Activated naive CD4-positive, alpha-beta T cell treated with anti-CD3 and anti-CD28 coated beads, Interleukin-2, amount 50 U/mL, for 24 hours (primary cell): ENCODE results near the gene VPS45.

ENCODE experiments used
- H3K27ac Mint-ChIP-seq: one replicate; pipeline ENCODE4 v1.8.0; 2021; ENCODE audit warnings: mild to moderate bottlenecking, mixed read lengths
- H3K27me3 Mint-ChIP-seq: one replicate; pipeline ENCODE4 v1.8.0; 2021; ENCODE audit warnings: mixed read lengths
- H3K36me3 Mint-ChIP-seq: one replicate; pipeline ENCODE4 v1.8.0; 2021; ENCODE audit warnings: mixed read lengths
- H3K4me1 Mint-ChIP-seq: one replicate; pipeline ENCODE4 v1.8.0; 2021; ENCODE audit warnings: mixed read lengths
- H3K4me3 Mint-ChIP-seq: one replicate; pipeline ENCODE4 v1.8.0; 2021; ENCODE audit warnings: mild to moderate bottlenecking, mixed read lengths
- H3K9me3 Mint-ChIP-seq: one replicate; pipeline ENCODE4 v1.8.0; 2021; ENCODE audit warnings: mixed read lengths

Gene VPS45

GRCh38 chr1:150092180-150092791 is 24.7 kb downstream of the VPS45 start:
- Mint-ChIP-seq H3K27ac (peak overlapping the region; percentile 37), H3K9me3 (no peaks in the 10 kb centered on the region), H3K4me1 (peaks cover 39% of the 10 kb centered on the region), H3K4me3 (no peak overlapping the region), H3K36me3 (peaks cover 11% of the 10 kb centered on the region), H3K27me3 (no peaks in the 10 kb centered on the region)

DNA sequence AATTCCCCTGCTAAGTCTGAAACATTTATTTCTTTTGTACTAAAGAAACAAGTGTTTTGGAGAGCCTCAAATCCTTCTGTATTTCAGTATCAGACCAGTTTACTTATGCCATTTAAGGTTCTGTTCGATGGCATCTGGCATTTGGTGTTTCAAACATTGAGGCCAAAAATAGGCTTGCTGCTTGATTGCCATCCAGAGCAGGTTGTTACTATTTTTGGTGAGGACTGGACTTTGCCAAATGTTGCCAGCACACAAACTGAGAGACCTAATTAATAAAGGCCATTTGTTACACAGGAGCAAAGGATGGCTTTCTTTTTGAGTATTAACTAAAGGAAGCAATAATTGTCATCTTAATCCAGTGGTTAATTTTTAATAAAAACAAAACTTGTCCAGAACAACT is 26.2 kb downstream of the VPS45 start:
- peaks cover 39% of the 10 kb centered on the region for H3K4me1 Mint-ChIP-seq
- no peak overlapping the region for H3K27ac Mint-ChIP-seq
- no peak overlapping the region for H3K4me3 Mint-ChIP-seq
- H3K9me3 Mint-ChIP-seq, result no peaks in the 10 kb centered on the region
- H3K36me3 Mint-ChIP-seq, result peaks cover 7% of the 10 kb centered on the region
- no peaks in the 10 kb centered on the region for H3K27me3 Mint-ChIP-seq

DNA sequence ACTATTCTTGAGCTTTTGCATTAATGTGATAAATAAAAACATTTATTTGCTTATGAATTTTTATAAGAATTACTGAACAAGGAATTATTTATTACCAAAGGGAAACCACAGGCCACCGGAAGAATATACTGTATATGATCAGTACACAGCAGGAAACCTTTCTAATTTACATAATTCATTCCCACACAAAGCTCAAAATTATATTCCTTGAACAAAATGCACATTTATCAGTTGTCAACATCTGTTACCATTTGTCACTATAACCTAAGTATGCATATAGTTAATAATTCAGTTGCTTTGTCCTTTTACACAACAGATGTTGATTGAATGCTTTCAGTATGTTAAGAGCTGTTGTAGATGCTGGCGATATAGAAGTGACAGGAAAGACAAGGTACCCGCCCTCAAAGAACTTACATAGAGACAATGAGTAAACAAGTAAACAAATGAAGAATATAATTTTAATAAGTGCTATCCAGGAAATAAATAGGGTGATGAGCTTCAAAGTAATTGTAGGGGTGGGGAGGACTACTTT is 27.2 kb downstream of the VPS45 start:
- H3K4me1 Mint-ChIP-seq, result peaks cover 37% of the 10 kb centered on the region
- H3K27ac Mint-ChIP-seq, result no peak overlapping the region
- H3K4me3 Mint-ChIP-seq, result no peak overlapping the region
- no peaks in the 10 kb centered on the region for H3K27me3 Mint-ChIP-seq
- H3K36me3 Mint-ChIP-seq, result peaks cover 5% of the 10 kb centered on the region
- H3K9me3 Mint-ChIP-seq, result no peaks in the 10 kb centered on the region

DNA sequence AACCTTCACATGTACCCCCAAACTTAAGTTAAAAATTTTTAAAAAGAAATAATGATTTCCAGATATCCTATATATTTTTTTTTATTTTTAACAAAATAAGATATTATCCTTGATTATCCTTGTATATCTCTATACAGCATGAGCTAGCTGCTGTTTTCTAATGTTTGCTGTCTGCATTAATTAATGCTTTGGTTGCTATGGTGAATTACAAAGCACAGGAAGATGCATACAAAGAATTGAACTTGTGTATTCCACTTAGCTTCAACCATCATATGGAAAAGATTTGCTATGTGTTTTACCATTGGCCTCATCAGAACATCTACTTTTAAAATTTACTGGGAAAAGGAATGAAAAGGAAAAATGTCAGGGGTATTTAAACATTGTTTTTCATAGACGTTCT is 35.4 kb downstream of the VPS45 start:
- no peak overlapping the region for H3K27ac Mint-ChIP-seq

GRCh38 chr1:150106341-150106740 is 38.8 kb downstream of the VPS45 start:
- Mint-ChIP-seq H3K4me1 (peaks cover 88% of the 10 kb centered on the region), H3K36me3 (peaks cover 2% of the 10 kb centered on the region), H3K9me3 (peaks cover 5% of the 10 kb centered on the region), H3K27me3 (no peaks in the 10 kb centered on the region), H3K27ac (peak overlapping the region; percentile 90), H3K4me3 (peak overlapping the region; percentile 34)

More for the DNA sequence above, 35.4 kb downstream of the VPS45 start:
- H3K36me3 Mint-ChIP-seq, result peaks cover 4% of the 10 kb centered on the region
- H3K27me3 Mint-ChIP-seq, result no peaks in the 10 kb centered on the region
- H3K4me1 Mint-ChIP-seq, result peaks cover 67% of the 10 kb centered on the region
- H3K9me3 Mint-ChIP-seq, result peaks cover 5% of the 10 kb centered on the region
- no peak overlapping the region for H3K4me3 Mint-ChIP-seq

GRCh38 chr1:150109586-150109985 is 42.0 kb downstream of the VPS45 start:
- Mint-ChIP-seq H3K27ac (peak overlapping the region; percentile 90), H3K36me3 (peaks cover 10% of the 10 kb centered on the region), H3K27me3 (no peaks in the 10 kb centered on the region), H3K4me1 (peaks cover 79% of the 10 kb centered on the region), H3K9me3 (peaks cover 5% of the 10 kb centered on the region), H3K4me3 (peak overlapping the region; percentile 68)

- H3K9me3 Mint-ChIP-seq, result peaks cover 6% of the 10 kb centered on the region
Observed at GRCh38 chr1:150110116-150110515, 42.5 kb downstream of the VPS45 start.

GRCh38 chr1:150111670-150112069 is 44.1 kb downstream of the VPS45 start:
- Mint-ChIP-seq H3K4me1 (peaks cover 59% of the 10 kb centered on the region), H3K27ac (no peak overlapping the region), H3K36me3 (peaks cover 17% of the 10 kb centered on the region)

More at GRCh38 chr1:150110116-150110515, 42.5 kb downstream of the VPS45 start:
- peaks cover 12% of the 10 kb centered on the region for H3K36me3 Mint-ChIP-seq
- peak overlapping the region; percentile 68 for H3K4me3 Mint-ChIP-seq
- peak overlapping the region; percentile 90 for H3K27ac Mint-ChIP-seq
- H3K4me1 Mint-ChIP-seq, result peaks cover 75% of the 10 kb centered on the region
- no peaks in the 10 kb centered on the region for H3K27me3 Mint-ChIP-seq

DNA sequence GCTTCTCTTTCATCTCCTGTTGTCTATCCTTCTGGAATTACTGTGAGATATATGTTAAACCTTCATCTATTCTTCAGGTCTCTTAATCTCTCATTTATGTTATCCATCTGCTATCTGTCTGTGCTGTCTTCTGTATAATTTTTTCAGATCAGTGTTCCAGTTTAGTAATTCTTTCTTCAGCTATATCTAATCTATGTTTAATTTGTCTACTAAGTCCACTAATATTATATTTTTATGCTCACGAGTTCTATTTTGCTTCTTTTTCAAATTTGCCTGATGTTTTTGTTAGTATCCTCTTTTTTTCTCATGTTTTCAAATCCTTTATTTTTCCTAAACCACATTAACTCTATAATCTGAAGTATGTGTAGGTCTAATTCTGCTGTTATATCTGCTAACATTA is 47.5 kb downstream of the VPS45 start:
- Mint-ChIP-seq H3K4me3 (no peak overlapping the region), H3K27me3 (no peaks in the 10 kb centered on the region), H3K36me3 (peaks cover 17% of the 10 kb centered on the region), H3K9me3 (peaks cover 4% of the 10 kb centered on the region), H3K27ac (no peak overlapping the region), H3K4me1 (peaks cover 28% of the 10 kb centered on the region)

More at GRCh38 chr1:150111670-150112069, 44.1 kb downstream of the VPS45 start:
- H3K9me3 Mint-ChIP-seq, result peaks cover 4% of the 10 kb centered on the region
- H3K27me3 Mint-ChIP-seq, result no peaks in the 10 kb centered on the region
- peak overlapping the region; percentile 34 for H3K4me3 Mint-ChIP-seq

DNA sequence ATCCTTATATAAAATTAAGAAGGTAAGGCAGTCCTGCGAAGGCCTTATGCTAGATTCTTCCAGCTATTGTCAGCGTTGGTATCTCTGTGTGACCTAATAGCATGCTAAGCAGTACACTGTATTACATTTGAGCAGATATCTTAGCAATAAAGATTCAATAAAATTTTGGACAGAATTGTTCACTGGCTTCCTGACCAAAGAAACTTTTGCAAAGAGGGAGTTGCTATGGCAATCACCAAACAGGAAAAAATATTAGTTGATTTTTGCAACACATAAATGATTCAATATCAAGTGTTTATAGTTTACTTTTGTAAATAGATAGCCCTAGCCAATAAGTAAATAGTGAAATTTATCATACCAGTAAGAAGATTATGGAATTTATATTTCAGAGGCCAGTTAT is 51.1 kb downstream of the VPS45 start:
- no peak overlapping the region for H3K4me3 Mint-ChIP-seq
- peaks cover 20% of the 10 kb centered on the region for H3K36me3 Mint-ChIP-seq
- H3K9me3 Mint-ChIP-seq, result peaks cover 4% of the 10 kb centered on the region
- H3K4me1 Mint-ChIP-seq, result peaks cover 8% of the 10 kb centered on the region
- H3K27me3 Mint-ChIP-seq, result no peaks in the 10 kb centered on the region
- H3K27ac Mint-ChIP-seq, result no peak overlapping the region

DNA sequence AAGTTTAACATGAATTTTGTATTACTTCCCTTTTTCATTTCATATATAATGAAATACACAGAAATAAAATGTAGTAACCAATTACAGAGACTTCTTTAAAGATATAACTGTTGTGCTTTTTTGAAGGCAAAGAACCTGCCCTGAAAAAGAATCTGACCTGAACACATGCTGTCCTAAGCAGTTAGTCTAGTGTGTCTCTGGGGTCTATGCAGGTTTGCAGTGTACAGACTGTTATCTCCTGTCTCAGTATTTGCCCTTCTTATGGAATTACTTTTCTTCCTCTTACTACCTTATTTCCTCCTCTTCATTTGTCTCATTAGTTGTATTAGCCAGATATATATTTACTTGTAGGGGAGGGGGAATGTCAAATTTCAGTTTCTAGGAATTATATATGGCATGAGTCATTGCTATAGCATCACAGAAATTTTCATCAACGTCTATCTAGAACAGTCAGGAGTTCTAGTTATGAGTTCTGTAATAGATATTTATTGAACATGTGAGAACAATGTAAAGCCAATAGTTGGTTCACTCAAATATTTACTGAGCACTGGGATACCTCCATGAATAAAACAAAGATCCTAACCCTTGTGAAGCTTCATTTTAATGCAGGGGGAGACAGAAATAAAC is 53.8 kb downstream of the VPS45 start:
- Mint-ChIP-seq H3K9me3 (no peaks in the 10 kb centered on the region), H3K4me3 (no peak overlapping the region), H3K36me3 (peaks cover 7% of the 10 kb centered on the region), H3K27ac (no peak overlapping the region), H3K4me1 (peaks cover 8% of the 10 kb centered on the region), H3K27me3 (no peaks in the 10 kb centered on the region)

- no peaks in the 10 kb centered on the region for H3K27me3 Mint-ChIP-seq
Observed at GRCh38 chr1:150126811-150127210, 59.2 kb downstream of the VPS45 start.

GRCh38 chr1:150127464-150127863 is 59.9 kb downstream of the VPS45 start:
- Mint-ChIP-seq H3K36me3 (peaks cover 4% of the 10 kb centered on the region), H3K4me3 (no peak overlapping the region), H3K27ac (no peak overlapping the region), H3K4me1 (peaks cover 8% of the 10 kb centered on the region), H3K27me3 (no peaks in the 10 kb centered on the region), H3K9me3 (no peaks in the 10 kb centered on the region)

More at GRCh38 chr1:150126811-150127210, 59.2 kb downstream of the VPS45 start:
- peaks cover 4% of the 10 kb centered on the region for H3K36me3 Mint-ChIP-seq
- no peak overlapping the region for H3K4me3 Mint-ChIP-seq
- H3K4me1 Mint-ChIP-seq, result peaks cover 8% of the 10 kb centered on the region
- no peak overlapping the region for H3K27ac Mint-ChIP-seq
- no peaks in the 10 kb centered on the region for H3K9me3 Mint-ChIP-seq

DNA sequence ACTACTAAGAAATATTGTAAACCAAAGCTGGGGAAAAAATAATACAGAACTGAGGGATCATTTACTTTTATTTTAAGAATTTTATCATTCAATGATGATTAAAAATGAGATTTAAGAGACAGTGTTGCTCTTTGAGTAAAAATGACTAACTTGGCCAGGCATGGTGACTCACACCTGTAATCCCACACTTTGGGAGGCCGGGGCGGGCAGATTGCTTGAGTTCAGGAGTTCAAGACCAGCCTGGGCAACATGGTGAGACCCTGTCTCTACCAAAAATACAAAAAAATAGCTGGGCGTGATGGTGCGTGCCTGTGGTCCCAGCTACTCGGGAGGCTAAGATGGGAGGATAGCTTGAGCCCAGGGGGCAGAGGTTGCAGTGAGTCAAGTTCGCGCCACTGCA is 60.3 kb downstream of the VPS45 start:
- Mint-ChIP-seq H3K4me1 (peaks cover 11% of the 10 kb centered on the region), H3K4me3 (no peak overlapping the region), H3K27me3 (no peaks in the 10 kb centered on the region), H3K9me3 (no peaks in the 10 kb centered on the region), H3K27ac (no peak overlapping the region), H3K36me3 (peaks cover 6% of the 10 kb centered on the region)

GRCh38 chr1:150132372-150132771 is 64.8 kb downstream of the VPS45 start:
- Mint-ChIP-seq H3K4me3 (no peak overlapping the region), H3K9me3 (no peaks in the 10 kb centered on the region), H3K27ac (no peak overlapping the region), H3K36me3 (peaks cover 6% of the 10 kb centered on the region), H3K4me1 (peaks cover 10% of the 10 kb centered on the region), H3K27me3 (no peaks in the 10 kb centered on the region)

- Mint-ChIP-seq H3K27ac (no peak overlapping the region), H3K4me1 (peaks cover 3% of the 10 kb centered on the region), H3K27me3 (no peaks in the 10 kb centered on the region), H3K4me3 (no peak overlapping the region), H3K36me3 (peaks cover 6% of the 10 kb centered on the region), H3K9me3 (no peaks in the 10 kb centered on the region)
Observed at GRCh38 chr1:150134537-150134936, 67.0 kb downstream of the VPS45 start.
